Breast epithelium (tissue), 4 donors: ENCODE data around the gene TMEM229B. TPM values are rescaled to one million over a fixed set of nuclear protein-coding genes. Genes with fewer than 3 reads are reported as not detected.

ENCODE experiments used
- DNase-seq, 2 donors: peaks; one replicate each; pipeline ENCODE4 v3.0.0-alpha.2; 2019; ENCODE audit warnings: low spot score in 2 of 2
- H3K27ac ChIP-seq, 2 donors: fragments of 200-600 bp; sonication (generic) in 1 of 2; one replicate each; pipeline ENCODE4 v1.5.1; 2016 to 2019; ENCODE audit warnings: mild to moderate bottlenecking in 1 of 2
- H3K27me3 ChIP-seq, 2 donors: fragments of 200-600 bp; sonication (generic) in 1 of 2; one replicate each; pipeline versions ENCODE4 v1.5.1 to v1.6.0; 2017 to 2019; ENCODE audit warnings: control low read depth in 1 of 2, mild to moderate bottlenecking in 1 of 2
- H3K36me3 ChIP-seq: fragments of 200-600 bp; one replicate; pipeline ENCODE4 v1.5.1; 2019
- H3K4me1 ChIP-seq, 2 donors: fragments of 200-600 bp; sonication (generic); one replicate each; pipeline ENCODE4 v1.5.1; 2016 to 2019; ENCODE audit warnings: control low read depth in 1 of 2
- H3K4me3 ChIP-seq, 3 donors: fragments of 200-600 bp; sonication (generic); 1 replicate in 2 of 3; 2 replicates in 1 of 3; pipeline ENCODE4 v1.5.1; 2016 to 2019; ENCODE audit warnings: mild to moderate bottlenecking in 3 of 3, moderate library complexity in 2 of 3
- H3K9me3 ChIP-seq, 2 donors: fragments of 200-600 bp; sonication (generic) in 1 of 2; one replicate each; pipeline ENCODE4 v1.5.1; 2016 to 2019; ENCODE audit warnings: control low read depth in 1 of 2
- POLR2A ChIP-seq: fragments of 450-650 bp; IDR thresholded peaks from one replicate; pipeline ENCODE4 v1.6.1; 2016; ENCODE audit warnings: antibody characterized with exemption, mild to moderate bottlenecking, moderate library complexity
- POLR2AphosphoS5 ChIP-seq, 3 donors: sonication (generic); formaldehyde crosslinking; IDR thresholded peaks; one replicate each; pipeline ENCODE4 v1.6.1; 2017; ENCODE audit warnings: antibody characterized with exemption in 3 of 3
- intact Hi-C: fragments of 100-400 bp; cut with DNase I; formaldehyde crosslinking; loops from one replicate; pipeline ENCODE4 v1.15.1; 2023; ENCODE audit warnings: low total_unique reads
- total RNA-seq, 3 donors: library from RNA; depleted of rRNA; stranded (reverse); fragments of >200 nt; gene quantifications; one replicate each; pipeline ENCODE4 v1.1.0, GENCODE V29; 2016
- TF ChIP-seq, protein P1 (sequence below), 3 donors: fragments of 450-650 bp; IDR thresholded peaks; one replicate each; pipeline ENCODE4 v1.5.1; 2016 to 2017; ENCODE audit warnings: antibody characterized with exemption in 3 of 3, mild to moderate bottlenecking in 3 of 3, moderate library complexity in 3 of 3

TMEM229B gene
- total RNA-seq: 10 to 100 TPM in 1 of 3 donors, 1 to 10 TPM in 1, under 1 TPM in 1; 0.64 to 10.2 (median 6.0) TPM

GRCh38 chr14:67487937-67488893 lies at the start of gene TMEM229B:
TMEM229B (minus strand) TSS chr14:67488721; CDS start chr14:67473923, 14,798 bp downstream.
- Histone ChIP-seq H3K27ac (peak within 1 kb of the TSS; percentile 48 to 56), H3K27me3 (no peaks in the 10 kb centered on the region), H3K4me3 (peak within 1 kb of the TSS; percentile 29 to 48 (median 31)), H3K9me3 (peaks cover 0 to 5% of the 10 kb centered on the region in 2 donors), H3K36me3 (no peaks in the 10 kb centered on the region), H3K4me1 (no peaks in the 10 kb centered on the region)
- TF ChIP-seq, protein P1, sequence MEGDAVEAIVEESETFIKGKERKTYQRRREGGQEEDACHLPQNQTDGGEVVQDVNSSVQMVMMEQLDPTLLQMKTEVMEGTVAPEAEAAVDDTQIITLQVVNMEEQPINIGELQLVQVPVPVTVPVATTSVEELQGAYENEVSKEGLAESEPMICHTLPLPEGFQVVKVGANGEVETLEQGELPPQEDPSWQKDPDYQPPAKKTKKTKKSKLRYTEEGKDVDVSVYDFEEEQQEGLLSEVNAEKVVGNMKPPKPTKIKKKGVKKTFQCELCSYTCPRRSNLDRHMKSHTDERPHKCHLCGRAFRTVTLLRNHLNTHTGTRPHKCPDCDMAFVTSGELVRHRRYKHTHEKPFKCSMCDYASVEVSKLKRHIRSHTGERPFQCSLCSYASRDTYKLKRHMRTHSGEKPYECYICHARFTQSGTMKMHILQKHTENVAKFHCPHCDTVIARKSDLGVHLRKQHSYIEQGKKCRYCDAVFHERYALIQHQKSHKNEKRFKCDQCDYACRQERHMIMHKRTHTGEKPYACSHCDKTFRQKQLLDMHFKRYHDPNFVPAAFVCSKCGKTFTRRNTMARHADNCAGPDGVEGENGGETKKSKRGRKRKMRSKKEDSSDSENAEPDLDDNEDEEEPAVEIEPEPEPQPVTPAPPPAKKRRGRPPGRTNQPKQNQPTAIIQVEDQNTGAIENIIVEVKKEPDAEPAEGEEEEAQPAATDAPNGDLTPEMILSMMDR (IDR thresholded peaks at IDR 0.05): no peak
- TF ChIP-seq POLR2A (no peak), POLR2AphosphoS5 (IDR thresholded peaks at IDR 0.05) (no peak)
- no peak for DNase-seq
- intact Hi-C loops: no loop called here

DNA sequence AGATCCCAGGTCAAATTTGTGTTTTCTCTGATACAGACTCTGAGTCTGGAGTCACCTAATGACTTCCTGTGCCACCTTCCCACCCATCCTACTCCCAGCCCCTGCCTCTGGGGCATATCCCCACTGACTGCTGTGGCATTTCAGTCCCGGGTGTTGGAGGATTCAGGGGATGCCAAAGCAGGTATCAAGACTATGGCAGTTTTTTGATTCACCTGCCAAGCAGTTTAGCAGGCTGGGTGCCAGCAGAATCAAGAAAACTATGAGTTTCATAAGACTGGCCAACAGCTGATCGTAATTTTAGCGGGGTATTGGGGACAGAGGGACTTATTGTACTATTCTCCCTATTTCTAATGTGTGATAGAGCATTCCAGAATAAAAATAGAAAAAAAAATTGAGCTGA lies 49.2 kb upstream of the TMEM229B start:
- Histone ChIP-seq H3K27ac (peak overlapping the region in 1 of 2 donors; percentile 10), H3K9me3 (no peaks in the 10 kb centered on the region), H3K36me3 (no peaks in the 10 kb centered on the region), H3K4me1 (no peaks in the 10 kb centered on the region), H3K4me3 (no peak overlapping the region), H3K27me3 (no peaks in the 10 kb centered on the region)
- intact Hi-C loops: no loop called here
- DNase-seq: no peak
- TF ChIP-seq POLR2A: no peak
- TF ChIP-seq, protein P1 (IDR thresholded peaks at IDR 0.05): no peak
- no peak for TF ChIP-seq POLR2AphosphoS5 (IDR thresholded peaks at IDR 0.05)

DNA sequence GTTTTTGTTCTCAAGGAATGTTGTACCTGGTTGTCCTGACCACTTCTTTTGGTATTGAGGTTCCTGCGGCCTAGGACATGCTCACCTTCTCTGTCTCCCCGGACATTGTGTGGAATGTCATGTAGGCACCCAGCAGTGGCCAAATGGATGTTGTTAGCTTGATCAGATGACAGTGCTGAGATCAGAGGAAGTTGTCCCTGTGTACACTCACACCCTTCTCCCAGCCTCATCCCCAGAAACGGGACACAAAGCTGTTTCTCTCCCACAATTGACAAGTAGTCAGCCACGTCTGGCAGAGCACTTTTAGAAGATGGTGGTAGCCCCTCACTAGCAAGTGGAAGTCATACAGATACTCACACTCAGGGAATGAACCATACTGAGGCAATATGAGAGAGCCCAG lies 47.6 kb upstream of the TMEM229B start:
- intact Hi-C loops: no loop called here
- Histone ChIP-seq H3K4me1 (no peaks in the 10 kb centered on the region), H3K4me3 (no peak overlapping the region), H3K27me3 (no peaks in the 10 kb centered on the region), H3K36me3 (no peaks in the 10 kb centered on the region), H3K27ac (no peak overlapping the region), H3K9me3 (no peaks in the 10 kb centered on the region)
- no peak for DNase-seq
- TF ChIP-seq POLR2AphosphoS5 (IDR thresholded peaks at IDR 0.05) (no peak), POLR2A (no peak)
- TF ChIP-seq, protein P1 (IDR thresholded peaks at IDR 0.05): no peak

DNA sequence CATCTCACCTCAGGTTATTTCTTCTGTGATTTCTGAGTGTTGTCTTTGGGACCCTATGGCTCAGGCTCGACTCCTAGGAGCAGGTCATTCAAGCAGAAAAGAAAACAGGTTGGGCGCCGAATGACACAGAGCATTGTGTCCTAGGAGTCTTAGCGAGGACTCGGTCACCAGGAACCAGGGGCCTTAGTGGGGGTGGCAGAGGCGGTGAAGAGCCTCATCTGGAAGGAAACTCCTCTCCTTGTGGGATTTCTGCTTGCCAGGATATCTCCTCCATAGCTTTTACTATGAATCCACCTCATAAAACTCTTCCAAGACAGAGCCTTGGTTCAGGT lies 45.2 kb upstream of the TMEM229B start:
- Histone ChIP-seq H3K36me3 (no peaks in the 10 kb centered on the region), H3K4me3 (peak overlapping the region; percentile 51 to 87 (median 74)), H3K4me1 (no peaks in the 10 kb centered on the region), H3K27me3 (no peaks in the 10 kb centered on the region), H3K9me3 (no peaks in the 10 kb centered on the region), H3K27ac (peak overlapping the region; percentile 81 to 83)
- TF ChIP-seq POLR2AphosphoS5 (IDR thresholded peaks at IDR 0.05) (no peak), POLR2A (no peak)
- TF ChIP-seq, protein P1 (IDR thresholded peaks at IDR 0.05): no peak
- no peak for DNase-seq
- intact Hi-C loops: no loop called here
